HepG2 (cell line): ENCODE data around the gene ZNF638. TPM values are rescaled to one million over a fixed set of nuclear protein-coding genes. Genes with fewer than 3 reads are reported as not detected.

Source experiments
- ATAC-seq: fragments of 200-7000 bp; cut with Tn5 transposase; 3 replicates; pipeline ENCODE4 v1.9.1; 2020; ENCODE audit warnings: mild to moderate bottlenecking, moderate library complexity
- BruUV-seq: library from RNA; stranded (reverse); fragments of 400-500 nt; replicated peaks from 2 replicates; lab custom pipeline; 2021; lab: Mats Ljungman, UMichigan
- CTCF ChIA-PET: fragments of 300-600 bp; formaldehyde crosslinking; extraction: SDS; loops from one replicate; lab custom pipeline; 2021; ENCODE audit warnings: low total read pairs, inconsistent platforms, low intra/inter-chr PET ratio; lab: Yijun Ruan, JAX
- POLR2A ChIA-PET: fragments of 350-600 bp; sonication (Branson Sonifier 250); formaldehyde crosslinking; loops from one replicate; lab custom pipeline; 2020; ENCODE audit warnings: antibody characterized with exemption, inconsistent platforms; lab: Yijun Ruan, JAX
- DNase-seq: peaks from one replicate; pipeline ENCODE4 v3.0.0-alpha.2; 2015; ENCODE audit warnings: low spot score
- FAIRE-seq: peaks from 3 replicates; lab custom pipeline; 2011; peaks lifted over from hg19 to GRCh38; lab: Jason Lieb, UNC
- H2AFZ ChIP-seq: one replicate; pipeline ENCODE4 v1.6.1; 2011; ENCODE audit warnings: low read length, inconsistent platforms
- H3K27ac ChIP-seq: fragments of 300-600 bp; 3 replicates; pipeline ENCODE4 v1.8.0; 2011; ENCODE audit warnings: mixed run types, mild to moderate bottlenecking, mixed read lengths, low read length, inconsistent platforms; ENCODE audit not compliant: insufficient read depth; ENCODE audit errors: extremely low read length
- H3K27me3 ChIP-seq, 2 experiments: fragments of 200-600 bp in 1 of 2; 2 replicates in 1 of 2; 3 replicates in 1 of 2; pipeline versions ENCODE4 v1.6.0 to v1.8.0; 2011; ENCODE audit warnings: low read length in 2 of 2, mild to moderate bottlenecking in 2 of 2, moderate library complexity in 2 of 2, inconsistent platforms in 1 of 2; ENCODE audit not compliant: insufficient read depth in 2 of 2, control insufficient read depth in 1 of 2
- H3K36me3 ChIP-seq, 2 experiments: fragments of 200-600 bp in 1 of 2; replicated peaks in 1 of 2; 2 replicates in 1 of 2; 3 replicates in 1 of 2; pipeline versions ENCODE4 v1.5.1 to v1.8.0; 2011; ENCODE audit warnings: low read length in 2 of 2, inconsistent platforms in 1 of 2; ENCODE audit not compliant: insufficient read depth in 2 of 2, control insufficient read depth in 1 of 2
- H3K4me1 ChIP-seq: 2 replicates; pipeline ENCODE4 v1.5.1; 2012; ENCODE audit warnings: low read length, inconsistent platforms; ENCODE audit not compliant: insufficient read depth
- H3K4me2 ChIP-seq: 2 replicates; pipeline ENCODE4 v1.6.0; 2011; ENCODE audit warnings: low read depth, low read length, inconsistent platforms
- H3K4me3 ChIP-seq, 3 experiments: fragments of 200-600 bp in 1 of 3; sonication (generic), shearing (Covaris generic) in 1 of 3; replicated peaks in 1 of 3; 2 replicates each; pipeline ENCODE4 v1.5.1; 2011 to 2016; ENCODE audit warnings: low read length in 3 of 3, inconsistent platforms in 2 of 3, low read depth in 2 of 3, mild to moderate bottlenecking in 2 of 3, control low read depth in 1 of 3, mixed read lengths in 1 of 3; ENCODE audit not compliant: insufficient read depth in 1 of 3
- H3K79me2 ChIP-seq: one replicate; pipeline ENCODE4 v1.6.1; 2011; ENCODE audit warnings: low read length, inconsistent platforms; ENCODE audit not compliant: insufficient read depth
- H3K9ac ChIP-seq: 2 replicates; pipeline ENCODE4 v1.6.0; 2011; ENCODE audit warnings: mild to moderate bottlenecking, low read depth, low read length, inconsistent platforms; ENCODE audit not compliant: insufficient read depth
- H3K9me3 ChIP-seq: 2 replicates; pipeline ENCODE4 v1.5.1; 2012; ENCODE audit warnings: mild to moderate bottlenecking, low read length
- H4K20me1 ChIP-seq: 2 replicates; pipeline ENCODE4 v1.6.0; 2011; ENCODE audit warnings: inconsistent platforms, mild to moderate bottlenecking, low read length, moderate library complexity; ENCODE audit not compliant: insufficient read depth
- CEBPB ChIP-seq: IDR thresholded peaks from 2 replicates; pipeline ENCODE4 v1.6.1; 2011; ENCODE audit warnings: low read depth, low read length, improper control_type of control experiment, borderline replicate concordance
- MAFF ChIP-seq: IDR thresholded peaks from 2 replicates; pipeline ENCODE4 v1.6.1; 2011; ENCODE audit warnings: low read depth, low read length, improper control_type of control experiment
- NONO ChIP-seq, 2 experiments: fragments of 450-650 bp in 1 of 2; sonication (generic) in 1 of 2; formaldehyde crosslinking in 1 of 2; IDR thresholded peaks in 1 of 2; conservative IDR thresholded peaks in 1 of 2; 2 replicates each; pipeline versions ENCODE4 v1.6.1 to v1.8.0; 2017 to 2022; ENCODE audit warnings: mild to moderate bottlenecking in 1 of 2, missing genetic modification reagents in 1 of 2, moderate library complexity in 1 of 2
- NR2C2 ChIP-seq: sonication (generic); formaldehyde crosslinking; IDR thresholded peaks from 2 replicates; pipeline ENCODE4 v1.4.0; 2020; ENCODE audit warnings: missing genetic modification reagents, mild to moderate bottlenecking, moderate library complexity, borderline replicate concordance
- NR3C1 ChIP-seq: sonication (generic); formaldehyde crosslinking; IDR thresholded peaks from 2 replicates; pipeline ENCODE4 v1.4.0; 2020; ENCODE audit warnings: missing genetic modification reagents
- NRL ChIP-seq: sonication (generic); formaldehyde crosslinking; IDR thresholded peaks from 2 replicates; pipeline ENCODE4 v1.5.0; 2020; ENCODE audit warnings: missing genetic modification reagents, mild to moderate bottlenecking, moderate library complexity, borderline replicate concordance
- PHF21A ChIP-seq: sonication (generic); formaldehyde crosslinking; IDR thresholded peaks from 2 replicates; pipeline ENCODE4 v1.5.0; 2020; ENCODE audit warnings: mild to moderate bottlenecking, missing genetic modification reagents
- PITX1 ChIP-seq: sonication (generic); formaldehyde crosslinking; IDR thresholded peaks from 2 replicates; pipeline ENCODE4 v1.5.1; 2020; ENCODE audit warnings: mild to moderate bottlenecking, missing genetic modification reagents
- ZFAT ChIP-seq: sonication (generic); formaldehyde crosslinking; conservative IDR thresholded peaks from 2 replicates; pipeline ENCODE4 v1.8.1; 2023; ENCODE audit warnings: missing genetic modification reagents, inconsistent platforms
- ZFP91 ChIP-seq: sonication (generic); formaldehyde crosslinking; IDR thresholded peaks from 2 replicates; pipeline ENCODE4 v1.9.0; 2022; ENCODE audit warnings: missing genetic modification reagents, mild to moderate bottlenecking, borderline replicate concordance
- ZFY ChIP-seq: sonication (generic); formaldehyde crosslinking; IDR thresholded peaks from 2 replicates; pipeline ENCODE4 v1.4.0; 2020; ENCODE audit warnings: missing genetic modification reagents
- ZNF124 ChIP-seq: sonication (generic); formaldehyde crosslinking; IDR thresholded peaks from 2 replicates; pipeline ENCODE4 v1.4.0; 2020; ENCODE audit warnings: missing genetic modification reagents
- ZNF691 ChIP-seq: sonication (generic); formaldehyde crosslinking; IDR thresholded peaks from 2 replicates; pipeline ENCODE4 v1.4.0; 2020; ENCODE audit warnings: missing genetic modification reagents, low read depth, mild to moderate bottlenecking, borderline replicate concordance
- WGBS: methylation state at CpG from one replicate; pipeline ENCODE4 v1.1.6; 2017; ENCODE audit warnings: low lambda C conversion rate; 5-methylcytosine and 5-hydroxymethylcytosine counted together
- in situ Hi-C: cut with HindIII; loops from 2 replicates; pipeline ENCODE4 v1.10.0; 2017; ENCODE audit warnings: low pct_unique_long_range_greater_than_20kb; ENCODE audit not compliant: extremely low pct_ligation_motif_present
- intact Hi-C: fragments of 100-400 bp; cut with micrococcal nuclease; formaldehyde crosslinking; loops from one replicate; pipeline ENCODE4 v1.10.0; 2022; ENCODE audit not compliant: unreplicated experiment
- polyA plus RNA-seq, 8 experiments: library from polyadenylated mRNA; depleted of rRNA in 3 of 8; stranded (reverse) in 7 of 8; unstranded in 1 of 8; fragments of >200 nt; fragmentation: Illumina TruSeq in 4 of 8; extraction: Trizol in 4 of 8; gene quantifications; 2 replicates each; pipeline versions ENCODE4 v1.2.1 to v1.2.3, GENCODE V29; 2011 to 2016; ENCODE audit warnings: low read depth in 4 of 8, missing spikeins in 1 of 8, mixed read lengths in 1 of 8; ENCODE audit not compliant: insufficient read depth in 1 of 8
- total RNA-seq, 5 experiments: library from RNA; depleted of rRNA; stranded (reverse); fragments of >200 nt; fragmentation: Illumina TruSeq; extraction: Trizol; gene quantifications; 2 replicates each; pipeline ENCODE4 v1.2.3, GENCODE V29; 2016; ENCODE audit warnings: low read depth in 1 of 5
- TF ChIP-seq, protein P1 (sequence below): sonication (generic); formaldehyde crosslinking; IDR thresholded peaks from 2 replicates; pipeline ENCODE4 v1.5.1; 2020; ENCODE audit warnings: mild to moderate bottlenecking, missing genetic modification reagents, borderline replicate concordance

ZNF638 gene
- total and polyA plus RNA-seq, 2 of the 13 experiments (the other 11 are each of a cell fraction or from before 2014, with no cell fraction given): 92.7 to 144 TPM

GRCh38 chr2:71455741-71456569, 124.4 kb downstream of the ZNF638 start:
- Histone ChIP-seq H3K27me3 (peaks cover 2 to 9% of the 10 kb centered on the region in 2 experiments; a peak in 3 of 5 replicates), H3K4me3 (peak overlapping the region; percentile 2 to 47 (median 5); a peak in 3 of 6 replicates), H3K9me3 (no peaks in the 10 kb centered on the region), H4K20me1 (no peaks in the 10 kb centered on the region), H3K9ac (no peak overlapping the region), H3K27ac (no peak overlapping the region), H3K79me2 (no peaks in the 10 kb centered on the region), H3K4me2 (peak overlapping the region; percentile 71), H3K4me1 (peaks cover 39% of the 10 kb centered on the region), H2AFZ (peak overlapping the region; percentile 1), H3K36me3 (no peaks in the 10 kb centered on the region)
- peak; percentile 87 for FAIRE-seq
- POLR2A ChIA-PET: interaction anchor here (1.5 kb wide), 1 partner anchor 124 kb away, joined by 8 read pairs; the partner anchor contains the start of gene ZNF638
- BruUV-seq: no TSS peak
- ATAC-seq: peak; percentile 77
- intact Hi-C loops: loop anchor here (5.0 kb wide), 1 partner anchor 56 kb away; no protein-coding TSS in a partner anchor
- CTCF ChIA-PET: no interaction called here
- WGBS: 0% methylated on average over 6 of the region's 6 CpGs
- peak; percentile 65 for DNase-seq
- in situ Hi-C loops: no loop called here
- TF ChIP-seq NR3C1 (no peak), ZFY (CRISPR knock-in tag) (peak; percentile 42; the same call in 1 of the 2 replicates), ZNF124 (CRISPR knock-in tag) (no peak), PITX1 (CRISPR knock-in tag) (peak; percentile 45; the same call in 1 of the 2 replicates), ZNF691 (no peak), NRL (CRISPR knock-in tag) (0 out of 2 replicates have a peak, but pooled peaks have one; percentile 13), ZFAT (CRISPR knock-in tag) (no peak), ZFP91 (CRISPR knock-in tag) (0 out of 2 replicates have a peak, but pooled peaks have one; percentile 22), CEBPB (no peak), PHF21A (CRISPR knock-in tag) (peak; percentile 50; the same call in 1 of the 2 replicates), NONO (IDR thresholded peaks at IDR 0.05) (no peak), NONO (CRISPR knock-in tag; conservative IDR thresholded peaks at IDR 0.05) (0 out of 2 replicates have a peak, but pooled peaks have one; percentile 28), MAFF (no peak), NR2C2 (0 out of 2 replicates have a peak, but pooled peaks have one; percentile 19)
- TF ChIP-seq, protein P1, sequence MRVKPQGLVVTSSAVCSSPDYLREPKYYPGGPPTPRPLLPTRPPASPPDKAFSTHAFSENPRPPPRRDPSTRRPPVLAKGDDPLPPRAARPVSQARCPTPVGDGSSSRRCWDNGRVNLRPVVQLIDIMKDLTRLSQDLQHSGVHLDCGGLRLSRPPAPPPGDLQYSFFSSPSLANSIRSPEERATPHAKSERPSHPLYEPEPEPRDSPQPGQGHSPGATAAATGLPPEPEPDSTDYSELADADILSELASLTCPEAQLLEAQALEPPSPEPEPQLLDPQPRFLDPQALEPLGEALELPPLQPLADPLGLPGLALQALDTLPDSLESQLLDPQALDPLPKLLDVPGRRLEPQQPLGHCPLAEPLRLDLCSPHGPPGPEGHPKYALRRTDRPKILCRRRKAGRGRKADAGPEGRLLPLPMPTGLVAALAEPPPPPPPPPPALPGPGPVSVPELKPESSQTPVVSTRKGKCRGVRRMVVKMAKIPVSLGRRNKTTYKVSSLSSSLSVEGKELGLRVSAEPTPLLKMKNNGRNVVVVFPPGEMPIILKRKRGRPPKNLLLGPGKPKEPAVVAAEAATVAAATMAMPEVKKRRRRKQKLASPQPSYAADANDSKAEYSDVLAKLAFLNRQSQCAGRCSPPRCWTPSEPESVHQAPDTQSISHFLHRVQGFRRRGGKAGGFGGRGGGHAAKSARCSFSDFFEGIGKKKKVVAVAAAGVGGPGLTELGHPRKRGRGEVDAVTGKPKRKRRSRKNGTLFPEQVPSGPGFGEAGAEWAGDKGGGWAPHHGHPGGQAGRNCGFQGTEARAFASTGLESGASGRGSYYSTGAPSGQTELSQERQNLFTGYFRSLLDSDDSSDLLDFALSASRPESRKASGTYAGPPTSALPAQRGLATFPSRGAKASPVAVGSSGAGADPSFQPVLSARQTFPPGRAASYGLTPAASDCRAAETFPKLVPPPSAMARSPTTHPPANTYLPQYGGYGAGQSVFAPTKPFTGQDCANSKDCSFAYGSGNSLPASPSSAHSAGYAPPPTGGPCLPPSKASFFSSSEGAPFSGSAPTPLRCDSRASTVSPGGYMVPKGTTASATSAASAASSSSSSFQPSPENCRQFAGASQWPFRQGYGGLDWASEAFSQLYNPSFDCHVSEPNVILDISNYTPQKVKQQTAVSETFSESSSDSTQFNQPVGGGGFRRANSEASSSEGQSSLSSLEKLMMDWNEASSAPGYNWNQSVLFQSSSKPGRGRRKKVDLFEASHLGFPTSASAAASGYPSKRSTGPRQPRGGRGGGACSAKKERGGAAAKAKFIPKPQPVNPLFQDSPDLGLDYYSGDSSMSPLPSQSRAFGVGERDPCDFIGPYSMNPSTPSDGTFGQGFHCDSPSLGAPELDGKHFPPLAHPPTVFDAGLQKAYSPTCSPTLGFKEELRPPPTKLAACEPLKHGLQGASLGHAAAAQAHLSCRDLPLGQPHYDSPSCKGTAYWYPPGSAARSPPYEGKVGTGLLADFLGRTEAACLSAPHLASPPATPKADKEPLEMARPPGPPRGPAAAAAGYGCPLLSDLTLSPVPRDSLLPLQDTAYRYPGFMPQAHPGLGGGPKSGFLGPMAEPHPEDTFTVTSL (CRISPR knock-in tag): no peak
